Astrocyte of the cerebellum (primary cell): ENCODE results near the gene VCL.

Source experiments
- DNase-seq: peaks from one replicate; pipeline ENCODE4 v3.0.0-alpha.2; 2011; ENCODE audit warnings: low read depth
- H3K4me3 ChIP-seq: 2 replicates; pipeline ENCODE4 v1.5.1; 2011; ENCODE audit warnings: mild to moderate bottlenecking, low read depth, low read length, moderate library complexity
- CTCF ChIP-seq: IDR thresholded peaks from 2 replicates; pipeline ENCODE4 v1.5.1; 2012; ENCODE audit warnings: low read length, low read depth, moderate library complexity, mild to moderate bottlenecking; ENCODE audit errors: missing control alignments
- in situ Hi-C: cut with HindIII; loops from 2 replicates; pipeline ENCODE4 v1.10.0; 2017; ENCODE audit warnings: low sequenced_read_pairs

Gene VCL

GRCh38 chr10:73965890-73966768, 31.8 kb upstream of the VCL start:
- TF ChIP-seq CTCF = no peak
- peak; percentile 99 for DNase-seq
- H3K4me3 ChIP-seq = no peak overlapping the region
- in situ Hi-C loops = loop anchor here (5.0 kb wide), 2 partner anchors 46 to 84 kb away; no protein-coding TSS in a partner anchor

- in situ Hi-C loops = loop anchor here (5.0 kb wide), 2 partner anchors 45 to 85 kb away; no protein-coding TSS in a partner anchor
- no peak for DNase-seq
- no peak overlapping the region for H3K4me3 ChIP-seq
- no peak for TF ChIP-seq CTCF
These were observed 30.9 kb upstream of the VCL start for GRCh38 chr10:73967022-73967429.

- in situ Hi-C loops = loop anchor here (5.0 kb wide), 2 partner anchors 45 to 85 kb away; no protein-coding TSS in a partner anchor
- no peak overlapping the region for H3K4me3 ChIP-seq
- DNase-seq = no peak
- TF ChIP-seq CTCF = no peak
These were observed 30.4 kb upstream of the VCL start for GRCh38 chr10:73967544-73967943.

- TF ChIP-seq CTCF = no peak
- in situ Hi-C loops = loop anchor here (5.0 kb wide), 2 partner anchors 44 to 86 kb away; no protein-coding TSS in a partner anchor
- no peak for DNase-seq
- H3K4me3 ChIP-seq = no peak overlapping the region
These were observed 29.8 kb upstream of the VCL start for GRCh38 chr10:73968098-73968521.

GRCh38 chr10:73969224-73969841, 28.6 kb upstream of the VCL start:
- DNase-seq = no peak
- in situ Hi-C loops = loop anchor here (5.0 kb wide), 2 partner anchors 43 to 87 kb away; no protein-coding TSS in a partner anchor
- H3K4me3 ChIP-seq = no peak overlapping the region
- TF ChIP-seq CTCF = no peak

- in situ Hi-C loops = no loop called here
- DNase-seq = no peak
- H3K4me3 ChIP-seq = no peak overlapping the region
- TF ChIP-seq CTCF = no peak
These were observed 27.1 kb upstream of the VCL start for GRCh38 chr10:73970845-73971244.
